HL-60 (cell line): ENCODE results near the gene GRID1.

Experiments
- DNase-seq, 2 experiments: peaks; one replicate each; pipeline ENCODE4 v3.0.0-alpha.2; 2010 to 2020; ENCODE audit warnings: low read depth in 1 of 2, low spot score in 1 of 2
- H3K27ac ChIP-seq: fragments of 250-450 bp; sonication (Bioruptor Pico); replicated peaks from 2 replicates; pipeline ENCODE4 v1.5.1; 2020; ENCODE audit warnings: mild to moderate bottlenecking, moderate library complexity
- H3K27me3 ChIP-seq: fragments of 250-450 bp; sonication (Bioruptor Pico); 2 replicates; pipeline ENCODE4 v1.5.1; 2021; ENCODE audit warnings: mild to moderate bottlenecking, moderate library complexity; ENCODE audit not compliant: insufficient read depth, poor library complexity, severe bottlenecking
- H3K4me3 ChIP-seq: replicated peaks from 2 replicates; pipeline ENCODE4 v1.5.1; 2011; ENCODE audit warnings: mild to moderate bottlenecking, control low read depth, low read length; ENCODE audit not compliant: insufficient read depth
- GABPA ChIP-seq: IDR thresholded peaks from 2 replicates; pipeline ENCODE4 v1.6.1; 2012; ENCODE audit warnings: low read depth
- POLR2AphosphoS5 ChIP-seq: IDR thresholded peaks from 2 replicates; pipeline ENCODE4 v1.6.1; 2012; ENCODE audit warnings: low read depth
- REST ChIP-seq: IDR thresholded peaks from 2 replicates; pipeline ENCODE4 v1.6.1; 2012; ENCODE audit warnings: low read depth; ENCODE audit not compliant: insufficient replicate concordance
- SPI1 ChIP-seq: IDR thresholded peaks from 2 replicates; pipeline ENCODE4 v1.6.1; 2012; ENCODE audit warnings: low read depth, mild to moderate bottlenecking, borderline replicate concordance
- TF ChIP-seq, protein P1 (sequence below): IDR thresholded peaks from one replicate; pipeline ENCODE4 v1.5.1; 2011; ENCODE audit warnings: low read length, control low read depth, inconsistent platforms; ENCODE audit not compliant: insufficient read depth

GRID1 gene

DNA sequence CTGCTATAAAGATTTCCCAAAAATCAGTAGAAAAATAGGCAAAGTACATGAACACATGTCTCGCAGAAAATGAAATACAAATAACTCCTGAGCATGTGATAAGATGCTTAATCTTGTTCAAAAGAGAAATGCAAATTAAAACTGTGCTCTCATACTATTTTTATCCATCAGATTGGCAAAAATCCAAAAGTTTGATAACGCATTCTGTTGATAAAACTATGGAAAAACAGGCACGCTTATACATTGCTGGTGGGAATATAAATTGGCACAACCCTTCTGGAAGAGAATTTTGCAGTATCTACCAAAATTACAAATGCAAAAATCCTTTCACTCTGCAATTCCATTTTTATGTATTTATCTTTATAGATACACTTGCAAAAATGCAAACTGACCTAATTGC lies 315.0 kb downstream of the GRID1 start:
- TF ChIP-seq POLR2AphosphoS5 (no peak), REST (no peak), GABPA (no peak), SPI1 (no peak)
- TF ChIP-seq, protein P1, sequence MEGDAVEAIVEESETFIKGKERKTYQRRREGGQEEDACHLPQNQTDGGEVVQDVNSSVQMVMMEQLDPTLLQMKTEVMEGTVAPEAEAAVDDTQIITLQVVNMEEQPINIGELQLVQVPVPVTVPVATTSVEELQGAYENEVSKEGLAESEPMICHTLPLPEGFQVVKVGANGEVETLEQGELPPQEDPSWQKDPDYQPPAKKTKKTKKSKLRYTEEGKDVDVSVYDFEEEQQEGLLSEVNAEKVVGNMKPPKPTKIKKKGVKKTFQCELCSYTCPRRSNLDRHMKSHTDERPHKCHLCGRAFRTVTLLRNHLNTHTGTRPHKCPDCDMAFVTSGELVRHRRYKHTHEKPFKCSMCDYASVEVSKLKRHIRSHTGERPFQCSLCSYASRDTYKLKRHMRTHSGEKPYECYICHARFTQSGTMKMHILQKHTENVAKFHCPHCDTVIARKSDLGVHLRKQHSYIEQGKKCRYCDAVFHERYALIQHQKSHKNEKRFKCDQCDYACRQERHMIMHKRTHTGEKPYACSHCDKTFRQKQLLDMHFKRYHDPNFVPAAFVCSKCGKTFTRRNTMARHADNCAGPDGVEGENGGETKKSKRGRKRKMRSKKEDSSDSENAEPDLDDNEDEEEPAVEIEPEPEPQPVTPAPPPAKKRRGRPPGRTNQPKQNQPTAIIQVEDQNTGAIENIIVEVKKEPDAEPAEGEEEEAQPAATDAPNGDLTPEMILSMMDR, result no peak
- peaks cover 7% of the 10 kb centered on the region for H3K27me3 ChIP-seq
- DNase-seq, result no peak
- no peak overlapping the region for H3K4me3 ChIP-seq
- no peak overlapping the region for H3K27ac ChIP-seq

- Histone ChIP-seq H3K27me3 (peaks cover 7% of the 10 kb centered on the region), H3K4me3 (no peak overlapping the region), H3K27ac (no peak overlapping the region)
- DNase-seq, result no peak
- TF ChIP-seq, protein P1, result no peak
- no peak for TF ChIP-seq REST
- no peak for TF ChIP-seq GABPA
- no peak for TF ChIP-seq POLR2AphosphoS5
- TF ChIP-seq SPI1, result no peak
Measured at GRCh38 chr10:86049442-86049841, 317.2 kb downstream of the GRID1 start.

GRCh38 chr10:86048973-86049372 lies 317.6 kb downstream of the GRID1 start:
- Histone ChIP-seq H3K4me3 (no peak overlapping the region), H3K27ac (no peak overlapping the region), H3K27me3 (peaks cover 7% of the 10 kb centered on the region)
- DNase-seq, result no peak
- TF ChIP-seq REST (no peak), SPI1 (no peak), GABPA (no peak), POLR2AphosphoS5 (no peak)
- TF ChIP-seq, protein P1, result no peak
